ENCODE measurements around the gene CPNE7.

- TF ChIP-seq GATA2 (IDR thresholded peaks at IDR 0.05; ENCODE audit: low read depth, low read length): no peak
- no peak for TF ChIP-seq GATA3 (IDR thresholded peaks at IDR 0.05; ENCODE audit: low read depth, low read length)
Measured at GRCh38 chr16:89596957-89597649, 21.5 kb downstream of the CPNE7 start.
